G401.6 (cell line): Measurements from ENCODE around the gene TMEM47.

Source experiments
- FAIRE-seq: peaks from 2 replicates; lab custom pipeline; 2012; peaks lifted over from hg19 to GRCh38; lab: Jason Lieb, UNC

TMEM47 gene

GRCh38 chrX:34585561-34585960 lies 71.5 kb downstream of the TMEM47 start:
- no peak for FAIRE-seq

DNA sequence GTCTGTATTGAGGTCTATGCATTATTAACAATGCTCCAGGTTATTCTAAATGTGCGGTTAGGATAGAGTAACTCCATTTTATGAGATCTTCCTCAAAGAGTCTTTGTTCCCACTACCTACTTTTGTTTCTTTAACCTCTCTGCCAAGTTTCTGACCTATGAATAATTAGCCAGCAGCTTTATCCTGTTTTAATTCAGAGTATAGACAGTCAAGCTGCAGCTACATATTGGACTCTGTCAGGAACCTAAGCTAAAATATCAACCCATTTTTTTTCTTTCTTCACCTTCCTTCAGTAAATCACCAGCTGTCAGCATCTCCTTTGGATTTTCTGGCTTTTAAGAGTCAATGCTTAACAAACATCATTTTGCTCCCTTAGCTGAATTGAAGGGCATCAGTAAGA lies 72.3 kb downstream of the TMEM47 start:
- FAIRE-seq = no peak

DNA sequence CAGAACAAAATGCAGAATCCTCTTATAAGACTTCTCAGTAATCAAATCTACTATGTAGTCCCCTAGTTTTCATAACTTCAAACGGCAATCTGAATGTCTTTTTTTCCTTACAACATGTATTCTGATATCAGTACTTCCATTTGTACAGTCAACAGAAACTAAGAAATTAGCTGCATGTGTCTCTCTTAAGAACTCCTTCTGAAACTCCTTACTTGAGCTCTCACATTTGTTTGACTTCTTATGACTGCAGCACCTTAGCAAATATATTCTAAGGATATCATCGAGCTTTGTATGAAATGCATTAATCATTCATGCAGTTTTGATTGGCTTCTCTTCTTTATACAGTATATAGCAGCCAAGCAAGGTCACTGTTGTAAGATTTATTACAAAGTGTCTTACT lies 77.0 kb downstream of the TMEM47 start:
- FAIRE-seq = no peak

DNA sequence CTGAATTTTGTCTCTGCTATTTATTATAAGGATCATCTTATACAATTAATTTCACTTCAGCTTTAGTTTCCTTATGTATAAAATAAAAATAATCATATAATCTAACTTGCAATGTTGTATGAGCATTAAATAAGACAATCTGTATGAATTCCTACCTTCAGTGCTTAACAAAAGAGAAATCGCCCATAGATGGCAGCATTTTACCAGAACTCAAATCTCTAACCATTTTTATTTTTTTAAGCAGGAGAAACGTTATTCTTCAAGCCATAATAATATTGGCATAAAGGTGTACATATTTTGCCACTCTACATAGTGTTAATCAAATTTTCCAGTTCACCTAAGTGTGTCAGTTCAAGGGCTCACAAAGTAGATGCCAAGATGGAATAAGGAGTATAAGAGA lies 78.8 kb downstream of the TMEM47 start:
- FAIRE-seq = peak; percentile 69
